Measurements from ENCODE around the gene MAP1B. TPM values are rescaled to one million over a fixed set of nuclear protein-coding genes. Genes with fewer than 3 reads are reported as not detected.

MAP1B gene
- total RNA-seq, 1 donor from 2014 or later: 1,059 TPM

GRCh38 chr5:72123764-72124376, 16.6 kb downstream of the MAP1B start:
- H3K27ac ChIP-seq: peak overlapping the region; percentile 70 to 93
- intact Hi-C loops (cut with DNase I): loop anchor here (5.0 to 10.0 kb wide), 2 partner anchors 63 to 391 kb away; no protein-coding TSS in a partner anchor
- H3K9me3 ChIP-seq: no peaks in the 10 kb centered on the region
- peaks cover 7 to 11% of the 10 kb centered on the region in 2 donors for H3K36me3 ChIP-seq
- H3K4me1 ChIP-seq: peaks cover 12 to 67% of the 10 kb centered on the region in 2 donors
- DNase-seq (ENCODE audit: low spot score in 2 of 2): no peak
- H3K27me3 ChIP-seq: no peaks in the 10 kb centered on the region
- TF ChIP-seq, protein P1, sequence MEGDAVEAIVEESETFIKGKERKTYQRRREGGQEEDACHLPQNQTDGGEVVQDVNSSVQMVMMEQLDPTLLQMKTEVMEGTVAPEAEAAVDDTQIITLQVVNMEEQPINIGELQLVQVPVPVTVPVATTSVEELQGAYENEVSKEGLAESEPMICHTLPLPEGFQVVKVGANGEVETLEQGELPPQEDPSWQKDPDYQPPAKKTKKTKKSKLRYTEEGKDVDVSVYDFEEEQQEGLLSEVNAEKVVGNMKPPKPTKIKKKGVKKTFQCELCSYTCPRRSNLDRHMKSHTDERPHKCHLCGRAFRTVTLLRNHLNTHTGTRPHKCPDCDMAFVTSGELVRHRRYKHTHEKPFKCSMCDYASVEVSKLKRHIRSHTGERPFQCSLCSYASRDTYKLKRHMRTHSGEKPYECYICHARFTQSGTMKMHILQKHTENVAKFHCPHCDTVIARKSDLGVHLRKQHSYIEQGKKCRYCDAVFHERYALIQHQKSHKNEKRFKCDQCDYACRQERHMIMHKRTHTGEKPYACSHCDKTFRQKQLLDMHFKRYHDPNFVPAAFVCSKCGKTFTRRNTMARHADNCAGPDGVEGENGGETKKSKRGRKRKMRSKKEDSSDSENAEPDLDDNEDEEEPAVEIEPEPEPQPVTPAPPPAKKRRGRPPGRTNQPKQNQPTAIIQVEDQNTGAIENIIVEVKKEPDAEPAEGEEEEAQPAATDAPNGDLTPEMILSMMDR (IDR thresholded peaks at IDR 0.05): no peak
- no peak overlapping the region for H3K4me3 ChIP-seq

DNA sequence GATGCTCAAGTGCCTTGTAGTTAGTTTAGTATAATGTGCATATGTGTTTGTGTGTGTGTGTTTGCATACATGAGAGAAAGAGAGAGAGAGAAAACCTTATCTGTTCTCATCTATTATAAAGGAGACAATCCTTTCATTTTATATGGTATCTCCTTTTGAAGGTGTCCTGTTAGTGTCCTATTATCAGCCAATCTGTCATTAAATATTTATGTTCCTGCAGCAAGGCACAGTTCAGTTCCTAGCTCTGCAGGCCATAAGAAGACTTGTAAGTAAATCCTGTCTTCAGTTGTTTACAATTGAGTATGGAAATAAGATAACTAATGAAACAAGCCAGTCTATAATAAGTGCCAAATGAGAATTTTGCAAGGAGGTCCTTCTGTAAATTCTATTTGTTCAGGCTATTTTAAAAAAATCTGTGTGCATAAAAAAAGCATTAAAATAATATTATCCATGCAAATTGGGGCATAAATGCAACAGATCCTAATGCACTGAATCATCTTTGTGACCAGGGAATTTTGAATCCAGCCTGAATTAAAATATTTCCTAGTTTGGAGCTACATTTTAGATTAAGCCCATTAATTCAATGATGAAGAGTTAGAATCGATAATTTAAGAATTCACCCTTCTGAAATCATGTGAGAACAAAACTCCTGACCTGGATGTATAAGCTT, 18.1 kb downstream of the MAP1B start:
- H3K4me3 ChIP-seq: peak overlapping the region in 1 of 2 donors; percentile 14
- H3K27ac ChIP-seq: peak overlapping the region; percentile 70 to 93
- no peak for DNase-seq (ENCODE audit: low spot score in 2 of 2)
- intact Hi-C loops (cut with DNase I): loop anchor here (10.0 kb wide), 1 partner anchor 389 kb away; no protein-coding TSS in a partner anchor
- peaks cover 0 to 4% of the 10 kb centered on the region in 2 donors for H3K36me3 ChIP-seq
- H3K9me3 ChIP-seq: no peaks in the 10 kb centered on the region
- H3K27me3 ChIP-seq: no peaks in the 10 kb centered on the region
- H3K4me1 ChIP-seq: peaks cover 16 to 79% of the 10 kb centered on the region in 2 donors
- TF ChIP-seq, protein P1 (IDR thresholded peaks at IDR 0.05): no peak

DNA sequence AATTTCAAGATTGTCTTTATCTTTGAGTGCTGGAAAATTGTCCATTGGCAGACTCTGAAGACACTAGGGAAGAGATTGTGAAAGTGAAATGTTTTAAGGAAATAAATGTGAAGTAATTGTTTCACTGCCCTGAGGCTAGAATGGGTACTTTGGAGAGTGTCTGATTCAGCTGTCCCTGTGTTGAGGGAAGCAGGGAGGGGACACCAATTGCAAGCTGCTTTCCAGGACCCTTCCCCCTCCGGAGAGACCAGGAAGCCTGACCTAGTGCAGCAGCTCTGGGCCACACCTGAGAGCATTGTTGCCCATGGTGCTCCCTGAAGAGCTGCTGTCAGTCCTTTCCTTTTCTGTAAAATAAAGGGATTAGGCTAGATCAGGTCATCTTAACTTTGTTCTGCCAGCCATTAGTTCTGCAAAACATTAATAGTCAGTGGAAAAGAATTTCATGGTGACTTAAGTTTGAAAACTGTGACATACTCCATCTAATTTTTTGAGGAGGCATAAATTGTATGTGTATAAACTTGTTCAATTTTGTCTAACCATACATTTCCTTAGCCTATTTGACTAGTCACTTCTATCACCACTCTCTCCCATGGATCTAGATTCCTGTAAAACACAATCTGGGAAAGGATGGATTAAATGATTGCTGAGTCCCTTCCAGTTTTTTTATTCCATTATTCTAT, 18.8 kb downstream of the MAP1B start:
- Histone ChIP-seq H3K27ac (peak overlapping the region; percentile 44 to 93), H3K4me1 (peaks cover 16 to 82% of the 10 kb centered on the region in 2 donors)

GRCh38 chr5:72126796-72127195, 19.5 kb downstream of the MAP1B start:
- no peaks in the 10 kb centered on the region for H3K27me3 ChIP-seq
- H3K36me3 ChIP-seq: peaks cover 0 to 4% of the 10 kb centered on the region in 2 donors
- TF ChIP-seq, protein P1 (IDR thresholded peaks at IDR 0.05): no peak
- no peak overlapping the region for H3K4me3 ChIP-seq
- DNase-seq (ENCODE audit: low spot score in 2 of 2): no peak
- peaks cover 16 to 77% of the 10 kb centered on the region in 2 donors for H3K4me1 ChIP-seq
- H3K27ac ChIP-seq: peak overlapping the region; percentile 44 to 93
- intact Hi-C loops (cut with DNase I): loop anchor here (10.0 kb wide), 1 partner anchor 388 kb away; no protein-coding TSS in a partner anchor
- H3K9me3 ChIP-seq: no peaks in the 10 kb centered on the region

More for the DNA sequence above, 18.8 kb downstream of the MAP1B start:
- intact Hi-C loops (cut with DNase I): loop anchor here (10.0 kb wide), 1 partner anchor 389 kb away; no protein-coding TSS in a partner anchor
- TF ChIP-seq, protein P1 (IDR thresholded peaks at IDR 0.05): no peak
- Histone ChIP-seq H3K27me3 (no peaks in the 10 kb centered on the region), H3K4me3 (peak overlapping the region in 1 of 2 donors; percentile 14), H3K9me3 (no peaks in the 10 kb centered on the region), H3K36me3 (peaks cover 0 to 4% of the 10 kb centered on the region in 2 donors)
- DNase-seq (ENCODE audit: low spot score in 2 of 2): no peak

GRCh38 chr5:72129725-72130124, 22.4 kb downstream of the MAP1B start:
- H3K9me3 ChIP-seq: no peaks in the 10 kb centered on the region
- H3K36me3 ChIP-seq: no peaks in the 10 kb centered on the region
- peaks cover 22 to 79% of the 10 kb centered on the region in 2 donors for H3K4me1 ChIP-seq
- peak overlapping the region; percentile 93 to 95 for H3K27ac ChIP-seq
- DNase-seq (ENCODE audit: low spot score in 2 of 2): no peak
- H3K4me3 ChIP-seq: no peak overlapping the region
- intact Hi-C loops (cut with DNase I): loop anchor here (10.0 kb wide), 1 partner anchor 385 kb away; no protein-coding TSS in a partner anchor
- H3K27me3 ChIP-seq: no peaks in the 10 kb centered on the region
- TF ChIP-seq, protein P1 (IDR thresholded peaks at IDR 0.05): no peak
